IPS-NIHi7 (cell line): ENCODE data around the gene LAMA4.

Source experiments
- DNase-seq: peaks from one replicate; pipeline ENCODE4 v3.0.0; 2012; ENCODE audit warnings: mixed read lengths; ENCODE audit errors: extremely low spot score

LAMA4 gene

GRCh38 chr6:112272799-112273198, 18.4 kb upstream of the LAMA4 start:
- DNase-seq = no peak

DNA sequence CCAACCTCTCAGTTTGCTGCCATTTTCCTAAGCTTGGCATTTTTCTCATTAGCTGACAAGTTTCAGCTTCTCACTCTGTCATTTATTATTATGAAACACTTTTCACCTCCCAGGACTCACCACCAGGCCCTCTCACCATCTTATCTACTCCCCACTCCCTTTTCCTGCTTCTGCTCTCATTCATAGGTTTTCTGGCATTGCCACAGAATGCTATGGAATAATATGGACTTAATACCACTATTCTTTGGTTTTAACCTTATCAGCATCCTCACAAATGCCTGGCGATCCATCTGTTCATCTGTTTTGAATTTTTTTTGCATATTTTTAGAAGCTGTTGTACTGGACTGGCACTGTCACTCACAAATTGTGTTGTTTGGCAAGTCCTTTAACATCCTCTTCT, 16.4 kb upstream of the LAMA4 start:
- no peak for DNase-seq

- no peak for DNase-seq
Measured at GRCh38 chr6:112269979-112270566, 15.7 kb upstream of the LAMA4 start.

DNA sequence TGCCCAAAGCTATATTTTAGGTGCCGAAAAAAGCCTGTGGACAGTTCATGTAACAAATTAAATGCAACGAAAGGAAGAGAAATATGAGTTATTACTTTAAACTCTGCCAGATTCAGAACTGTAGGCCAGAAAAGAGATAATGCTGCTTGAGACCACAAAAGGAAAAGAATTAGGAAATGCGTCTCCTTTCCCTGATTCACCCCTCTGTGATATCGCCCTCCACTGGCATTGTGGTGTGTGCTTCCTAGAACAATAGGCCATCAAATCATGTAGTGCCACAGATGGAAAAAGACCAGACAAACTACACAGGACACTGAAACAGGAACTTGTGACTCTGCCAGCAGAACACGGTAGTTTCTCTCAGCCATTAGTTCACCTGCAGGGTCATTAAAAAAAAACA, 14.7 kb upstream of the LAMA4 start:
- peak; percentile 34 for DNase-seq

- DNase-seq = no peak
Measured at GRCh38 chr6:112268654-112269053, 14.3 kb upstream of the LAMA4 start.

DNA sequence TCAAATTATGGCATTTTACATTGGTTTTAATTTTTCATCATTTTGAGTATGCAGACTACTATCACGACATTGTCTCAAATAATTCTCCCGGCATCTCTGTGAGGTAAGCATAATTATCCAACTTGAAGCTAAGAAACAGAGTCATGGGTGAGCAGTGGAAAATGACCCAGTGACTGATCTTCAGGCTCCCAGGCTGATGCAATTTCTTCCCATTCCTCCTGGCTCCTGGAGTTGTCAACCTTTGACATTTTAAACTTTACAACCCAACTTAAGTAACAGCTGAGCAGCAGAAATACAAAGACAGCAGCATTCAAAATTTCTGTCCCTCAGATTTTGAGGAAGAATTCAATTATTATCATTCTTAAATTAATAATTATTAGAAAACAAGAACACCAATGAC, 13.7 kb upstream of the LAMA4 start:
- no peak for DNase-seq

DNA sequence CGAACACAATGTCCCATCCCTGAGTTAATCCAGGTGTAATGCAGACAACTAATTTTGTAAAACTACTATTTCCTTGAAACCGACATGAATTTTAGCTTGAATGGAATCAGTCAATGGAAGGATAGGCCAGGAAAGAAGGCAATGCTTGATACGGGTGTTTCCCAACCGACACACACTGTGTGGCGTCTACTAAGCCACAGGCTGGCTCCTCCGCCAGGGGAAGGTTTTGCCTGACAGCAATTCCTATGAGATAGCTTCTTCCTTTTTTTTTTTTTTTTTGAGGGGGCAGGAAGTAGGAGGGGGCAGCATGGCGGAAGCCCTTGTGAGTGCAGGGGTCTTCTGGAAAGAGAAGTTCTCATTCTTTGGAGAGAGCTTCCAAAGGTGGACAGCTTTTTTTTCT, 12.0 kb upstream of the LAMA4 start:
- no peak for DNase-seq

DNA sequence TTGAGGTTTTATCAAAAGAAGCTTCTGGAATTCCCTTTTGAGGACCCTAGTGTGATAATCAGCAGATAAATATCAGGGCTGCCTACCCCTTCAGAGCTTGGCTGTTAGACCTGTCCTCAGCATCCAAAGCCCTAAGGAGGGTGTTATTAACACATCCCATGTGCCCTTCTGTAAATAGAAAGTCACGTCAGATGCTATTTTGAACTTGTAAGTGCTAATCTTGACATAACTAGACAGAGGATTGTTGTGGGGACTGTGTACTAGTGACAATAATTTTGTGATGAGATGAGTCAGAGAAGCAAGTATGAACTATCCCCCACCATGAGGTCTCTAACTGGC, 4.9 kb upstream of the LAMA4 start:
- no peak for DNase-seq

- no peak for DNase-seq
Measured at GRCh38 chr6:112258642-112259336, 4.4 kb upstream of the LAMA4 start.

DNA sequence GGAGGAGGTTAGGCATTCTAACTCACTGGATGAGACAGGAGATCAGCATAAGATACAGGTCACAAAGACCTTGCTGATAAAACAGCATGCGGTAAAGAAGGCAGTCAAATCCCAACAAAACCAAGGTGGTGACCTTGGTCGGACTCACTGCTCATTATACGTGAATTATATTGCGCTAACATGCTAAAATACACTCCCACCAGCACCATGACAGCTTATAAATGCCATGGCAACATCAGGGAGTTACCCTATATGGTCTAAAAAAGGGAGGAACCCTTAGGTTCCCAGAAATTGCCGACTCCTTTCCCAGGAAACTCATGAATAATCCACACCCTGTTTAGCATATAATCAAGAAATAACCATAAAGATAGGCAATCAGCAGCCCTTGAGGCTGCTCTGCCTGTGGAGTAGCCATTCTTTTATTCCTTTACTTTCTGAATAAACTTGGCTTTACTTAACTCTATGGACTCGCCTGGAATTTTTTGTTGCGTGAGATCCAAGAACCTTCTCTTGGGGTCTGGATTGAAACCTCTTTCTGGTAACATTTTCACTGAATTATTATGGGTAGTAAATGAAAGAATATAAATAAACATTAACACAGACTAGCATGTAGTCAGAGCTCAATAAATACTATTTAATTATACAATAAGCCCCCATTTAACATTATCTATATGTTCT, 3.0 kb upstream of the LAMA4 start:
- no peak for DNase-seq

GRCh38 chr6:112254921-112255320, 554 bp upstream of the LAMA4 start:
- DNase-seq = no peak

DNA sequence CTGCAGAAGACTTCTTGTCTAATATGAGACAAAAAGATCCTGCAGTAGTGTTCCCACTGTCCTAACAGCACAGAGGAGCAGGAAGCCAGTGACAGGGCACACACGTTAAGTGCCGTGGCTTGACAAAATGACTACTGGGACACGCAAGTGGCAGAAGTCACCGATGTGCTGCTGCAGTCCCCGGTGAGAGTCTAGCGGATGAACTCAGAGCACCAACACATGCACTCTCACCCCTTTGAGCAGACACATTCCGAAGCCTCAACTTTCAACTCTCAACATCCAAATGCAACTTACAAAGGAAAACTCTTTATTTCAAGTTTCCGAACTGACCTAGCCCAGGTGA, 898 bp downstream of the LAMA4 start:
- no peak for DNase-seq

DNA sequence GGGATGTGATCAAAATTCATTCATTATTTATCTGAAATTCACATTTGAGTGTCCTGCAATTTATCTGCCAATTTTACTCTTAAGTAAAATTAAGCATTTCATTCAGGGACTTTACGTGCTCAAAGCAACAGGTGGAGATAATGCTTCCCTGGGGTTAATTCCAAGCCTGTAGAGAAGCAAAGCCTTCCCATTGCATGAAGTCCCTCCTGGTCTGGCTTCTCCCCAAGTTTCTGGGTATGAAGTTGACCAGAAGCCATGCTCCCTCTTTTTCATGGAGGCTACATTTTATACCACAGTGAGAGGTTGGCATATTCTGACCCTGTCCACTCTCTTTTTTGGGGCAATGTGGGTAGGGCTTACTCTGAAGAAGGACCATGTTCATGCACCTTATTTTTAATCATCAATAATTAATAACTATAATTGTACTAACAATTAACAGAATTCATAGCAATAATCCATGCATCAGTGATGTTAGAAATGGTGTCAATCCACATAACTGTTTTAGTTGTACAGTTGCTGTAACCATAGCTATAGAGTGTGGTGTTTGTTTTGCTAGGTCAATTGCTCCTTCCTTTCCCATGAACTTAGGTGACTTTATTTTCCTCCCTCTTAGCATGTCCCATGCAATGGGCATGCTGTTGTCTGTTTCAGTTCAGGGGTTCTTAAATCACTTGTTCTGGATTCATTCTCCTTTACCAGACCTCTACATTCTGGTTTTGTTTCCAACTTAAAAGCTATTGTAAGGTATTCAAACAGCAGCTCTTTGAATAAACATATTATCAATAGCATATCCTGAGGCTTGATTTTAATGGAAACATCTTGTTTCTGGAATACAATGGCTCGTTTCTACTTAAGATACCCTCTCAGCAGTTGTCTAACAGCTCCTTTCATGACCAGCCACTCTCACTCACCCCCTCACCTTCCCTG, 1.5 kb downstream of the LAMA4 start:
- DNase-seq = no peak

- DNase-seq = no peak
Measured at GRCh38 chr6:112251171-112251875, 3.0 kb downstream of the LAMA4 start.

- no peak for DNase-seq
Measured at GRCh38 chr6:112249489-112249888, 4.9 kb downstream of the LAMA4 start.

DNA sequence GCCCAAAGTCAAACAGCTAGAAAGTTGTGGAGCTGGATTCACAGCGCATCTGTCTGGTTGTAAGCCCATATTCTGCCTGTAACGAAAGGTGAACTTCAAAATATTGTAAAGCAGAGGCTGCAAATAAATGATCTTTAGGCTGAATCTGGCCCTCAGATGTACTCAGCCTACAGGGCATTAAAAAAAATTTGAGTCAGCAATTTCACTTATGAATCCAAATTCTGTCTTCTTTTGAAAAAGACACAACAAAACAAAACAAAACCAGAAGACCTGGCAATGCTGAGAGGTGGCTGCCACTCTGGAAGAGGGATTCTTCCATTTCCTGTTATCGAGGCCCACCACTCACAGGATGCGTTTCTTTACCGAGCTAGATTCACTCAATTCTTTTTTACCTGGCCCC, 7.1 kb downstream of the LAMA4 start:
- DNase-seq = no peak

GRCh38 chr6:112245511-112246203, 8.7 kb downstream of the LAMA4 start:
- no peak for DNase-seq

DNA sequence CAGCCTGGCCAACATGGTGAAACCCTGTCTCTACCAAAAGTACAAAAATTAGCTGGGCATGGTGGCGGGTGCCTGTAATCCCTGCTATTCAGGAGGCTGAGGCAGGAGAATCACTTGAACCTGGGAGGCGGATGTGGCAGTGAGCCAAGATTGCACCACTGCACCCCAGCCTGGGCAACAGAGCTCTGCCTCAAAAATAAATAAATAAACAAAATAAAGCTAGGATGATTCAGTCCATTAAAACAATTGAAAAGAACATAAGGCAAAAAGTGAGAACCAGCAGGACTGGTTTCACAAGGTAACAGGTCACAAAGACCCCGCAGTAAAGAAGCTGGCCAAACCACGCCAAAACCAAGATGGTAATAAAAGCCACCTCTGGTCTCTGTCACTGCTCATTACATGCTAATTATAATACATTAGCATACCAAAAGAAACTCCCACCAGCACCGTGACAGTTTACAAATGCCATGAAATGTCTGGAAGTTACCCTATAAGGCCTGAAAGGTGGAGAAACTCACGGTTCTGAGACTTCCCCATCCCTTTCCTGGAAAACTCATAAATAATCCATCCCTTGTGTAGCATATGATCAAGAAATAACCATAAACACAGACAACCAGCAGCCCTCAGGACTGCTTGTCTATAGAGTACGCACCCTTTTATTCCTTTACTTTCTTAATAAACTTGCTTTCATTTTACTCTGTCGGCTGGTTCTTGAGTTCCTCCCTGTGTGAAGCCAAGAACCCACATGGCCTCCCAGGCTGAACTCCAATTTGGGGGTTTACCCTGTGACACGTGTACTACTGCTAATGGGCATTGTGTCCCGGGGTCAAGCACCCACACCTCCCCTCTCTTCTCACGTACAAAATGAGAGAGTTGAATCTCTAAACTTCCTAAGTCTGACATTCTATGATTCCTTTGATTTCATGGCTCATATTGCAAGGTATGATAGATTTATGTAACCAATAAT, 10.2 kb downstream of the LAMA4 start:
- no peak for DNase-seq

DNA sequence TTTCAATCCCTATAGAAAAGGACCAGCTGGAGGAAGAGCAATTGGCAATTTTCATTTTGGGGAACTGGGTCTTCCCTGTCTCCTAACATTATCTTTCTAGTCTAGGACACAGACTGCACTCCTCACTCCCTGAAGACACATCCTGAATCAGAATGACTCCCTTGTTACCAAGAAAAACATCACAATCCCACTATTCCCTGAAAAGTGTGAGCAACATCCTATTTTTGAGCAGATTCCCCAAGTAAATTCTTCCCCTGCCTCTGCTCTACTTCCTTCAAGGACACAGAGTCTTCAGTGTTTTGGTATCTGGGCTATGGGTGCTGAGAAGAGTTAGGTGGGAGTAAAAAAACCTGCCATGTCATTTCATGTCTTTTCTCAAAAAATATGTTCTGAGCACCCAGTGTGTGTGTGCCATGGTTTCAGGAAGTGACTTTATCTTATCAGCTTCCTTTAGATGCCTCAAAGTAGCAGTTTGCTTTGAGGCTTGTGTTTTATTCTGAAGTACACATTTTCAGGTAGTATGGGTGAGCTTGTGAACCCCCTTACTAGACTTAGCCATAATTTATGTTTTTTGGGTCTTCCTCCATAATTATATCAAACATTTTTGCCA, 12.4 kb downstream of the LAMA4 start:
- no peak for DNase-seq

- DNase-seq = no peak
Measured at GRCh38 chr6:112237595-112237994, 16.8 kb downstream of the LAMA4 start.
